Measurements from ENCODE around the gene KCNE3. TPM values are rescaled to one million over a fixed set of nuclear protein-coding genes. Genes with fewer than 3 reads are reported as not detected.

The KCNE3 gene
- total RNA-seq, 3 donors from 2014 or later = 8.5 to 27.5 (median 23.4) TPM

DNA sequence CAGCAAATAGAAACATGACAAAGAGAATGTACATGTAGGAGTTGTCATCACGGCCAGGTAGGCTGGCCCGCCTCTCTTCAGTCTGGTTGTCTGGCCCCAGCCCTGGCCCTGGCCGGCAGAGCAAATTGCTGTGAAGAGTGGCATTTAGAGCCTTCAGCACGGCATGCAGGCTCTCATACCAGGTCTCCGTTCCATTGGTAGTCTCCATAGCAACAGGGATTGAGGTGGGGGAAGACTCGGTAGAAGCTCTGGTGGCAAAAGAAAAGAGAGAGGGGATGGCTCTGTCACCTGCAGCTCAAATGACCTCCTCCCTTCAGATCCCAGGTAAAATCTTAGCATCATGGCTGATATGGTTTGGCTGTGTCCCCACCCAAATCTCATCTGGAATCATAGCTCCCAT lies 10.0 kb downstream of the KCNE3 start:
- no peaks in the 10 kb centered on the region for H3K36me3 ChIP-seq (ENCODE audit: low read depth)
- TF ChIP-seq, protein P1, sequence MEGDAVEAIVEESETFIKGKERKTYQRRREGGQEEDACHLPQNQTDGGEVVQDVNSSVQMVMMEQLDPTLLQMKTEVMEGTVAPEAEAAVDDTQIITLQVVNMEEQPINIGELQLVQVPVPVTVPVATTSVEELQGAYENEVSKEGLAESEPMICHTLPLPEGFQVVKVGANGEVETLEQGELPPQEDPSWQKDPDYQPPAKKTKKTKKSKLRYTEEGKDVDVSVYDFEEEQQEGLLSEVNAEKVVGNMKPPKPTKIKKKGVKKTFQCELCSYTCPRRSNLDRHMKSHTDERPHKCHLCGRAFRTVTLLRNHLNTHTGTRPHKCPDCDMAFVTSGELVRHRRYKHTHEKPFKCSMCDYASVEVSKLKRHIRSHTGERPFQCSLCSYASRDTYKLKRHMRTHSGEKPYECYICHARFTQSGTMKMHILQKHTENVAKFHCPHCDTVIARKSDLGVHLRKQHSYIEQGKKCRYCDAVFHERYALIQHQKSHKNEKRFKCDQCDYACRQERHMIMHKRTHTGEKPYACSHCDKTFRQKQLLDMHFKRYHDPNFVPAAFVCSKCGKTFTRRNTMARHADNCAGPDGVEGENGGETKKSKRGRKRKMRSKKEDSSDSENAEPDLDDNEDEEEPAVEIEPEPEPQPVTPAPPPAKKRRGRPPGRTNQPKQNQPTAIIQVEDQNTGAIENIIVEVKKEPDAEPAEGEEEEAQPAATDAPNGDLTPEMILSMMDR (IDR thresholded peaks at IDR 0.05) = no peak
- no peak for DNase-seq
- intact Hi-C loops (cut with DNase I, micrococcal nuclease) = no loop called here
- H3K4me3 ChIP-seq = no peak overlapping the region
- H3K4me1 ChIP-seq (ENCODE audit: low read depth) = no peaks in the 10 kb centered on the region
- H3K9me3 ChIP-seq = no peaks in the 10 kb centered on the region
- ATAC-seq = no peak

DNA sequence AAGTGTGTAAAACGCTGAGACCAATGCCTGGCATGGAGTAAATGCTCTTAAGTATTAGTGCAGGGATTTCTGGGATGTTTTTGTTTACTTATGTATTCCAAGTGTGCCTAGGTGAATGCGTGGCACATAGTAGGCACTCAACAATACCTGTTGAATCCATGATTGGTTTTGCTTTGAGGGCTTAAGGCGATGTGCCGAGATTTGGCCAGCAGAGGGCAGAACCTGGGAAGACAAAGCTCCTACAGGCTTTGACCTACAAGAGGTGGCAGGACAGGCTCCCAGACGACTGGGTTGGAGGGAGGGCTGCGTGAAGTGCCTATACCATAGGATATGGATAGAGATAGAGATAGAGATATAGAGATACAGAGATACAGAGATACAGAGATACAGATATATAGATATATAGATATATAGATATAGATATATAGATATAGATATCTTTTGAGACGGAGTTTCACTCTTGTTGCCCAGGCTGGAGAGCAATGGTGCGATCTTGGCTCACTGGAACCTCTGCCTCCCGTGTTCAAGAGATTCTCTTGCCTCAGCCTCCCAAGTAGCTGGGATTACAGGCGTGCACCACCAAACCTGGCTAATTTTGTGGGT lies 13.9 kb downstream of the KCNE3 start:
- DNase-seq = peak; percentile 66 to 88 (median 81)
- TF ChIP-seq, protein P1 (IDR thresholded peaks at IDR 0.05) = peak; percentile 72
- Histone ChIP-seq H3K4me1 (ENCODE audit: low read depth) (no peaks in the 10 kb centered on the region), H3K9me3 (no peaks in the 10 kb centered on the region), H3K36me3 (ENCODE audit: low read depth) (no peaks in the 10 kb centered on the region), H3K4me3 (no peak overlapping the region)
- ATAC-seq = peak; percentile 83
- intact Hi-C loops (cut with DNase I, micrococcal nuclease) = loop anchor here in 1 of 2 donors (5.0 kb wide), 2 partner anchors 61 to 289 kb away; no protein-coding TSS in a partner anchor

- intact Hi-C loops (cut with DNase I, micrococcal nuclease) = loop anchor here in 1 of 2 donors (5.0 kb wide), 2 partner anchors 60 to 290 kb away; no protein-coding TSS in a partner anchor
- no peak for DNase-seq
- TF ChIP-seq, protein P1 (IDR thresholded peaks at IDR 0.05) = no peak
These were observed 15.0 kb downstream of the KCNE3 start for GRCh38 chr11:74452366-74452765.

DNA sequence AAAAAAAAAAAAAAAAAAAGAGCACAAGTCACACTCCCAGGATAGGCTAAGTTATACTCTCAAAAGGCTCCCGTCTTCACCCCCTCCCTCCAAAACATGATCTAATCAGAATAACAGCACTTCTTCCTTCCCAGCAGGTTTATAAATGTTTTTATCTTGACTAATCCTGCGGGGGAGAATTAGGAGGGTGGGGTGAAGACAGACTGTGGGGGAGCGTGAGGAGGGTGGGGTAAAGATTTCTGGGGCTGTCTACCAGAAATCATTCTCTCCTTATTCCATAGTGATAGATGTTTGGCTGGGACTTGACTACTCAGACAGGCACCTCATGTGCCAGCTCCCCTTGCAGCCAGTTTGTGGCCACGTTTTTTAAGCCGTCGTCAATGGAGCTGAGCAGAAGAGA lies 17.0 kb downstream of the KCNE3 start:
- no peak overlapping the region for H3K4me3 ChIP-seq
- no peaks in the 10 kb centered on the region for H3K36me3 ChIP-seq (ENCODE audit: low read depth)
- TF ChIP-seq, protein P1 (IDR thresholded peaks at IDR 0.05) = no peak
- DNase-seq (no peak), ATAC-seq (no peak)
- intact Hi-C loops (cut with DNase I, micrococcal nuclease) = loop anchor here in 1 of 2 donors (5.0 kb wide), 2 partner anchors 58 to 292 kb away; no protein-coding TSS in a partner anchor
- H3K4me1 ChIP-seq (ENCODE audit: low read depth) = no peaks in the 10 kb centered on the region
- H3K9me3 ChIP-seq = no peaks in the 10 kb centered on the region

More at GRCh38 chr11:74452366-74452765, 15.0 kb downstream of the KCNE3 start:
- Histone ChIP-seq H3K4me1 (ENCODE audit: low read depth) (no peaks in the 10 kb centered on the region), H3K36me3 (ENCODE audit: low read depth) (no peaks in the 10 kb centered on the region), H3K9me3 (no peaks in the 10 kb centered on the region), H3K4me3 (no peak overlapping the region)
- no peak for ATAC-seq

GRCh38 chr11:74449369-74449931 lies 17.9 kb downstream of the KCNE3 start:
- Histone ChIP-seq H3K4me3 (no peak overlapping the region), H3K9me3 (no peaks in the 10 kb centered on the region), H3K4me1 (ENCODE audit: low read depth) (peaks cover 5% of the 10 kb centered on the region), H3K36me3 (ENCODE audit: low read depth) (no peaks in the 10 kb centered on the region)
- intact Hi-C loops (cut with DNase I, micrococcal nuclease) = loop anchor here (5.0 to 10.0 kb wide), 3 partner anchors 62 to 195 kb away; no protein-coding TSS in a partner anchor
- TF ChIP-seq, protein P1 (IDR thresholded peaks at IDR 0.05) = no peak
- peak in 1 of 3 donors; percentile 77 for DNase-seq
- ATAC-seq = peak; percentile 83

All from mucosa of descending colon (tissue), 3 donors.